ENCODE data around the gene PCDH18. TPM values are rescaled to one million over a fixed set of nuclear protein-coding genes. Genes with fewer than 3 reads are reported as not detected.

PCDH18 gene
- total RNA-seq, 1 experiment from 2014 or later, result 28.0 TPM

- H3K4me3 Mint-ChIP-seq, result no peak overlapping the region
Measured at GRCh38 chr4:137530176-137530575, 2.1 kb downstream of the PCDH18 start.

GRCh38 chr4:137529432-137529831 lies 2.9 kb downstream of the PCDH18 start:
- Mint-ChIP-seq H3K4me3 (no peak overlapping the region), H3K36me3 (peaks cover 34% of the 10 kb centered on the region), H3K27ac (peak overlapping the region; percentile 85), H3K9me3 (no peaks in the 10 kb centered on the region), H3K4me1 (peaks cover 9% of the 10 kb centered on the region), H3K27me3 (ENCODE audit: low read depth) (no peaks in the 10 kb centered on the region)
- ChIA-PET CTCF (no interaction called here), POLR2A (no interaction called here)
- DNase-seq (ENCODE audit: low spot score) (no peak), ATAC-seq (no peak)
- TF ChIP-seq USF1 (CRISPR knock-in tag; IDR thresholded peaks at IDR 0.05), result no peak
- no peak for TF ChIP-seq PRRX2 (CRISPR knock-in tag; IDR thresholded peaks at IDR 0.05)
- no peak for TF ChIP-seq ESRRA (CRISPR knock-in tag; IDR thresholded peaks at IDR 0.05; ENCODE audit: borderline replicate concordance)
- TF ChIP-seq NFYB (CRISPR knock-in tag; conservative IDR thresholded peaks at IDR 0.05; ENCODE audit: low read depth), result no peak
- no peak for TF ChIP-seq JUN (CRISPR knock-in tag; IDR thresholded peaks at IDR 0.05)
- TF ChIP-seq ATF2 (CRISPR knock-in tag; IDR thresholded peaks at IDR 0.05; ENCODE audit: borderline replicate concordance, low read depth), result no peak
- no peak for TF ChIP-seq OVOL2 (CRISPR knock-in tag; IDR thresholded peaks at IDR 0.05; ENCODE audit: borderline replicate concordance)
- no peak for TF ChIP-seq MAX (CRISPR knock-in tag; IDR thresholded peaks at IDR 0.05)
- TF ChIP-seq ZSCAN18 (CRISPR knock-in tag; IDR thresholded peaks at IDR 0.05), result no peak
- no peak for TF ChIP-seq ETV6 (CRISPR knock-in tag; IDR thresholded peaks at IDR 0.05)
- TF ChIP-seq ZNF281 (CRISPR knock-in tag; IDR thresholded peaks at IDR 0.05), result no peak

More at GRCh38 chr4:137530176-137530575, 2.1 kb downstream of the PCDH18 start:
- ChIA-PET CTCF (no interaction called here), POLR2A (no interaction called here)
- Mint-ChIP-seq H3K36me3 (peaks cover 26% of the 10 kb centered on the region), H3K27ac (no peak overlapping the region), H3K27me3 (ENCODE audit: low read depth) (no peaks in the 10 kb centered on the region), H3K9me3 (no peaks in the 10 kb centered on the region), H3K4me1 (peaks cover 16% of the 10 kb centered on the region)
- TF ChIP-seq KAT7 (CRISPR knock-in tag; IDR thresholded peaks at IDR 0.05; ENCODE audit: borderline replicate concordance) (no peak), CDX4 (CRISPR knock-in tag; IDR thresholded peaks at IDR 0.05; ENCODE audit: borderline replicate concordance) (no peak), ZMAT4 (CRISPR knock-in tag; IDR thresholded peaks at IDR 0.05) (no peak), ZNF263 (CRISPR knock-in tag; IDR thresholded peaks at IDR 0.05; ENCODE audit: low read depth) (no peak), PREB (CRISPR knock-in tag; IDR thresholded peaks at IDR 0.05; ENCODE audit: borderline replicate concordance) (no peak), HMGA2 (CRISPR knock-in tag; IDR thresholded peaks at IDR 0.05) (no peak), NR2C2 (CRISPR knock-in tag; IDR thresholded peaks at IDR 0.05) (no peak), ZNF232 (CRISPR knock-in tag; IDR thresholded peaks at IDR 0.05) (no peak), ZNF138 (CRISPR knock-in tag; conservative IDR thresholded peaks at IDR 0.05) (no peak), USF1 (CRISPR knock-in tag; IDR thresholded peaks at IDR 0.05) (no peak), CTCF (IDR thresholded peaks at IDR 0.05) (no peak)
- DNase-seq (ENCODE audit: low spot score), result no peak
- no peak for ATAC-seq

Measured in WTC11 (cell line).